NCI-H1048 (cell line): ENCODE data around the gene FXYD7.

Source experiments
- DNase-seq: peaks from one replicate; lab custom pipeline; 2025; lab: John Stamatoyannopoulos, UW

FXYD7 gene

GRCh38 chr19:35110974-35111373, 32.1 kb upstream of the FXYD7 start:
- no peak for DNase-seq

DNA sequence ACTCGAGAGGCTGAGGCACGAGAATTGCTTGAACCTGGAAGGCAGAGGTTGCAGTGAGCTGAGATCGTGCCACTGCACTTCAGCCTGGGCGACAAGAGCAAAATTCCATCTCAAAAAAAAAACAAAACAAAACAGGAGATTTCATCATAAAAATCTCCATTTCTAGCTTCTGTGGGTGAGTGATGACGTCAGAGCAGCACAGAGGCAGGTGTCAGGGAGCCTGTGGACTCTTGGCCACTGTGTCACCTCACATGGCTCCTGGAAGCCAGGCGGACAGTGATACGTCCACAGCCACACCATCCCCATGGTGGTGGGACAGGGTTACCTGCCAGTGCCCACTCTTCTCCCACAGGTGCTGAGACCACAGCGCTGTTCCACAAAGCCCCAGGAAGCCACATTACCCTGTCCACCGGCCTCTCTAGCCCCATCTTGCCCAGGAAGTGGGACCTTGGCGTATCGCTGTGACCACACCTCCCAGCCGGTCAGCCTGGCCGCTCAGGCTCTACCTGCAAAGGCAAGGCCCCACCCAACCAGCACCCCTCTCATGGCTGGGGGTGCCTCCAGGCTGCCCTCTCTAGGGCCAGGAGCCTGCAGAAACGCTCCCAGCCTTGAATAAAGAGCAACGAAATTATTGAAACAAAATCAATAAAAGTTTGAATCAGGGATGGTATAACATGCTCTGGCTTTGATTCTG, 29.9 kb upstream of the FXYD7 start:
- DNase-seq: no peak

DNA sequence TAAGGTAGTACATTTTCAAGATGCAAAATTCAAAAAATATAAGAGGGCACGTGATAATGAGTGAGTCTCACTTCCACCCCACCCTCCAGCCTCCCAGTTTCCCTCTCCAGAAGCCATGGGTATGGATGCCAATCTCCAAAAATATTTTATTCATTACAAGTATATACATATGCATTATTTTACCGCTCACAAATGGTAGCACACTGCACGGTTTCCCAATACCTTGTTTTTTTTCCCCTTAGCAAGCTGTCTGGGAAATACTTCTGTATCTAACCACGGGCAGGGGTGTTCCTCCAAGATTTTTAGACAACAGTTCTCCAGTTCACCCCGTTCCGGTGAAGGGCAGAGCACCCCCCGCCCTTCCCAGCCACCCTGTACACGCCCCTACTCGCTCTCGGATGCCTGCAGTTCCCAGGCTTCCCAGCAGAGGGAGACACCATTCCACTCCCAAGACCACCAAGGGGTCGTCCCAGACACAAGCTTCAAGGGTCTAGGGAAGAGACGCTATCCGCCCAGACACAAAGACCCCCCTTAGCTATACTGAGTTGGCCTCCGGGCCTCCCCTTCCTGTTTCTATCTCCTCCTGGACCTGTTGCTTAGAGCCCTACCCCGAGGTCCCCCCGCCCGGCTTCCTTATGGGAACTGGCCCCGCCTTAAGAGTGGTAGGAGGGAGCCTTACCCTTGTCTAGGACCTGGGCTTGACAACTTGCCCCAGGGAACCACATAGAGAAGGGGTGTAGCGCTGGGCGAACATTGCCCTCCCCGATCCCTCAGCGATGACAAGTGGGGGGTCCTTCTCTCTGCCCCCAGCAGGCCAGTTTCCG, 28.5 kb upstream of the FXYD7 start:
- DNase-seq: peak; percentile 29

GRCh38 chr19:35115177-35115951, 27.7 kb upstream of the FXYD7 start, which contains the start of gene FXYD3:
Gene FXYD3, plus strand, starts transcription at chr19:35115823. Its CDS starts 3,554 bp downstream, at chr19:35119377.
- no peak for DNase-seq

DNA sequence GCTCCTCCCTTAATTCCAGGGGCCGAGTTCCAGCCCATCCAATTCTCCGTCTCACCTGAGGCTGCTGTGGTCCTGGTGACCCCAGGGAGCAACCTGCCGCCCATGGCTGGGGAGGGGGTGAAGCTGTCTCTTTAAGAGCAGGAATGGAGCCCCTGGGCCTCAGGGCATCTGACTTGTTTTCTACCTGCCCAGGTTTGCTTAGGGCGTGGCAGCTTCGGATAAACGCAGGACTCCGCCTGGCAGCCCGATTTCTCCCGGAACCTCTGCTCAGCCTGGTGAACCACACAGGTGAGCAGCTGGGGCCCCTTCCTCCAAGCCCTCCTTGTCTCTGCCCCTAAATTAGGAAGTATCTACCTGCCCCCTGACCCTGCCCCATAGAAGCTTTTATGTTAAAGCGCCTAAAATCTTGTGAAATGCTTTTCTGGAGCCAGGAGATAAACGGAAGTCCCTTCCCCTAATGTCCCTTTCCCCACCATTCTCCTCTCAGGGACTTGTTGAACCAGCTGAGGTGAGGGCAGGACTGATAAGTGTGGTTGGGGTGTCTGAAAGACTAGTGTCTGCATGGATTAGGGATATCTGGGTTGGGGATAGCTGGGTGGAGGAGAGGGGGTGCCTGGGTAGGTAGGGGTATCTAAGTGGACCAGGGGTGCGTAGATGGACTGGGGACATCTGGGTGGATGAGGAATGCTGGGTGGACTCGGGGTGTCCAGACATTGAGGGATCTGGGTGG, 26.8 kb upstream of the FXYD7 start:
- DNase-seq: no peak

DNA sequence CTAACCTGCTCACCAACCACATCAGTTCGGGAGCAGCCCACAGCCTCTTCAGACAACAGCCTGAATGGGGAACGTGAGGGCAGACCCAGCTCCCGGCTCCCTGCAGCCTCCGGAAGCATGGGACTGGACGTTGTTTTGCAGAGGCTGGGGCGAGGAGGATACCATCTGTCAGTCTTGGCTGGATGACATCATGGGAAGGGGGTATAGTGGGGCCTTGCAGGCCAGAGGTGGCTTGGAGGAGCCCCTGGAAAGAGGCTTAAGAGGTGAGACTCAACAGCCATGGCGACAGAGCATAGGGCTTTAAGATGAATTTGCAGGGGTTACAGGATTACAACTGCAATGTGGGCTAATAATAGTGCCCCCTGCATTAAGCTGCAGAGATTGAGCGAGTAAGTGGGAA, 25.9 kb upstream of the FXYD7 start:
- no peak for DNase-seq

DNA sequence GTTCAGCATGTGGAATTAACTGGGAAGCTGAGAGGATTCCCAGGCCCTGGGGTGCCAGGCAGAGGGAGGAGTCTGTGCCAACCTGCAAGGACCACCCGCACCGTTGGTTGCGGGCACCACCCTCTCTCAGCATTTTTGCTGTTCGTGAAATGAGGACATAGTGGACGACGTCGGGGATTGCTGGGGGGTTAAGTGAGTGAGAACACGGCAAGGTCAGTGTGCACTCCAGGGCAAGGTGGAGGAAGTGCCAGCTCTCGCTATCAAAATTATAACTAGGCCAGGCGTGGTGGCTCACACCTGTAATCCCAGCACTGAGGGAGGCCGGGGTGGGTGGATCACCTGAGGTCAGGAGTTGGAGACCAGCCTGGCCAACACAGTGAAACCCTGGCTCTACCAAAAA, 25.3 kb upstream of the FXYD7 start:
- DNase-seq: no peak

DNA sequence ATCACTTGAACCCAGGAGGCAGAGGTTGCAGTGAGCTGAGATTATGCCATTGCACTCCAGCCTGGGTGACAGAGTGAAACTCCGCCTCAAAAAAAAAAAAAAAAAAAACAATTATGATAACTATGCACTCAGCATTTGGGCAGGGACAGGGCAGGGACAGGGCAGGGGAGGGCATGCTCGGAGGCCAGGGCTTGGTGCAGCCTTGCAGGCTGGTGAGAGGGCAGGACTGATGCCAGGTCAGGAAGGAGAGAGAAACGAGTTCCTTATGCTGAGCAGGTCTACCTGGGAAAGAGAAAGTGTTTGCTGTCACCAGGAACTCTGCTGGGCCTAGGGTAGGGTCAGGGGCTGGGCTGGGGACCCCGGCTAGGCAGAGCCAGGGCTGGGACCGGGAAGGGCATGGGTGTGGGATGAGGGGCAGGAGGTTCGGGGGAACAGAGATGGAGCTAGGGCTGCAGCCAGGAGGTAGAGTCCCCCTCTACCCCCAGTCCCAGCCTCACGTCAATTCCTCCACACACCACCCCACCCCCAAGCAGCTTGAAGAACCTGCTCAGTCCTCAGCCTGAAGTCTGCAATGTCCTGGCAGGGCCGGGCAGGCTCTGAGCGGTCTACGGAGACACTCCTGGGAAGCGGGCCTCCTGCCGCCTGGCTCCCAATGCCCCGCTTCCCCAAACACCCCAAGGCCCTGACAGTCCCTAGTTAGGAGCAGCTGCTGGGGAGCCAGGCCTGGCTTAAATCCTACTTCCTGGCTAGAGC, 24.6 kb upstream of the FXYD7 start:
- DNase-seq: no peak

DNA sequence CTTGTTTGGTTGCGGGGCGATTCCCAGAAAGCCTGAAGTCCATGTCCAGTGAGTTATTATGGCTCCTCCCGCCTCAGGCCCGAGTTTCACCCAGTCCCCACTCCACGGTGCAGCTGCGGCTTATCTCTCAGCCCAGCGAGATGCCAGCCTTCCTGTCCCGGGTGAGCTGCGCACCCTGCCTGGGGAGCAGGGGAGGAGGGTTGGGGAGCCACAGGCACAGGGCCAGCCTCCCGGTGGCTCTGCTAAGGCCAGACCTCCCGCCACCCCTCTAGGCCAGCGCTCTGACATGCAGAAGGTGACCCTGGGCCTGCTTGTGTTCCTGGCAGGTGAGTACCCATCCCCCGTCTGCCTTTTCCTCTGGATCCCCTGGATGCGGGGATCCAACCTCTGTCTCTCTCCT, 24.0 kb upstream of the FXYD7 start:
- DNase-seq: no peak

GRCh38 chr19:35119578-35120155, 23.4 kb upstream of the FXYD7 start:
- no peak for DNase-seq

DNA sequence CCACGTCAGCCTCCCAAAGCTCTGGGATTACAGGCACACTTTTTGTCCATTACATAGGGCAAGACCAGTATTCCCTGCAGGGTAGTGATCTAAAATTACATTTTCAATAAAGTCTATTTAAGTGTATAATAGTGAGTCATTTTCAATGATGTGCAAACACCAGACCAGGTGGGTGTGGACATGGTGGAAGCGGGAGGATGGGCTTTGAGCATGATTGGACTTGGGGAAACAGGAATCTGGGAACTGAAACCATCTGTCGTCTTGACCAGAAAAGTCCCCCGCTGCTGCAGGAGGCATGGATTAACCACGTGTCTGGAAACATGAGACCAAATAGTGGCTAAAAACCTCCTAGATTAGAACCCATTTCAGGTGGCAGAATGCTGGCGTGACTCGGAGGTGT, 22.6 kb upstream of the FXYD7 start:
- DNase-seq: no peak

GRCh38 chr19:35120898-35121297, 22.2 kb upstream of the FXYD7 start:
- no peak for DNase-seq

DNA sequence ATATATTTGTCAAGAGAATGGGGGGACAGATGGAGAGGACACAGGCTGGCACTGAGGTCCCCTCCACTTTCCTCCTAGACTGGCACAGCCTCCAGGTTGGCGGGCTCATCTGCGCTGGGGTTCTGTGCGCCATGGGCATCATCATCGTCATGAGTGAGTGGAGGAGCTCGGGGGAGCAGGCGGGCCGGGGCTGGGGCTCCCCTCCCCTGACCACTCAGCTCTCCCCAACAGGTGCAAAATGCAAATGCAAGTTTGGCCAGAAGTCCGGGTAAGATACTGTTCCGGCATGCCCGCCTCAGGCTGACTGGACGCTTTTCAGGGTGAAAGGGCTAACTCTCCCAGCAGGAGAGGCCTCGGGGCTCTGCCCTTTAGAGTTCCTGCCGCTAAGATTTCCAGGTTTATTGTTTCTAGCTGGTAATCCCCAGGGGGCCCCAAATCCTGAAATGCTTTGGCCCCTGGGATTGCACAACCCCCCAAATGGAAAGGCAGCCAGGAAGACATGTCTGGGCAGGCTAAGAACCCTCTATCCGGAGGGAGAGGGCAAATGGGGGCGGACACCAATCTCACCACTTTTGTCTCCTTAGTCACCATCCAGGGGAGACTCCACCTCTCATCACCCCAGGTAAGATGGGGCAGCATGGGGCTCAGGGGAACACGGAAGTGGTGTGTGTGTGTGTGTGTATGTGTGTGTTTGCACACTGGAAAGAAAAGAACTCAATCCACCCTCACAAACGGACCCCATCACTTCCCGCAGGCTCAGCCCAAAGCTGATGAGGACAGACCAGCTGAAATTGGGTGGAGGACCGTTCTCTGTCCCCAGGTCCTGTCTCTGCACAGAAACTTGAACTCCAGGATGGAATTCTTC, 20.1 kb upstream of the FXYD7 start:
- DNase-seq: no peak

DNA sequence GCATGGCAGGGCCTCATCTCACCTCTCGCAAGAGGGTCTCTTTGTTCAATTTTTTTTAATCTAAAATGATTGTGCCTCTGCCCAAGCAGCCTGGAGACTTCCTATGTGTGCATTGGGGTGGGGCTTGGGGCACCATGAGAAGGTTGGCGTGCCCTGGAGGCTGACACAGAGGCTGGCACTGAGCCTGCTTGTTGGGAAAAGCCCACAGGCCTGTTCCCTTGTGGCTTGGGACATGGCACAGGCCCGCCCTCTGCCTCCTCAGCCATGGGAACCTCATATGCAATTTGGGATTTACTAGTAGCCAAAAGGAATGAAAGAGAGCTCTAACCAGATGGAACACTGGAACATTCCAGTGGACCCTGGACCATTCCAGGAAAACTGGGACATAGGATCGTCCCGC, 19.5 kb upstream of the FXYD7 start:
- no peak for DNase-seq

- peak; percentile 75 for DNase-seq
Observed at GRCh38 chr19:35124098-35125060, 18.7 kb upstream of the FXYD7 start.

DNA sequence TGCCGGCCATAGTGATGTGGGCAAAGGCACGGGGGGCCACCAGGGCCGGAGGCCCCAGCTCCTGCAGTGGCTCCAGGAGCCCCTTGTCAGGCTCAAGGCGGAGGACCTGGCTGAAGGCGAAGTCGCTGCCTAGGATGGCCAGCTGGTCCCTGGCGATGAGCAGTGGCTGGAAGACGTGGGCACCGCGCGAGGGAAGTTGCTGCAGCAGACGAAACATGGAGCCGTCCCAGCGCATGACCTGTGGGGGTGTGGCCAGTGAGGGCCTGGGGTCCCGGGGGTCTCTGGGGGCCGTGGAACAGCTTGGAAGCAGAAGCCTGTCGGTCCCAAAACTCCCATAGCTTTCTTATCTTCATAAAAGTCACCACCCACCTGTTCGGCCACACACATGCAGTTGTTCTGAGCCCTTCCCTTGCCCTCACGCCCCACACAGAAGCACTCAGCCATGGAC, 17.8 kb upstream of the FXYD7 start:
- DNase-seq: no peak

GRCh38 chr19:35125749-35126623, 17.1 kb upstream of the FXYD7 start:
- no peak for DNase-seq

DNA sequence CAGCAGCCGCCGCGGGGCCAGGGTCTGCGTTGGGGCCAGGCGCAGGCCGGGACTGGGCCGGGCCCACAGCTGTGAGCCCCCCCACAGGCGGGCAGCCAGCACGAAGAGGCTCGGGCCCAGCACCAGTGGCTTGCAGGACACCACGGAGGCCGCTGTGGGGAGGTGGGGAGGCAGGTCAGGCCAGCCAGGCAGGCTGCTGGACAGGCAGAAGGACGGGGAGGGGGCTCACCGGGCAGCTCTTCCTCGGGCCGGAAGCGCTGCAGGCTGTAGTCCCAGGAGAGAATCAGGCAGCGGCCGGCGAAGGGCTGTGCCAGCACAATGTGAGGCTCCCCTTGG, 16.5 kb upstream of the FXYD7 start:
- no peak for DNase-seq
